K562 (cell line): ENCODE measurements around the gene PTPN20. TPM values are rescaled to one million over a fixed set of nuclear protein-coding genes. Genes with fewer than 3 reads are reported as not detected.

ENCODE experiments used
- ATAC-seq: fragments of 200-7000 bp; cut with Tn5 transposase; 3 replicates; pipeline ENCODE4 v1.9.1; 2020; ENCODE audit warnings: moderate library complexity
- BruUV-seq: library from RNA; stranded (reverse); fragments of 400-500 nt; replicated peaks from 2 replicates; lab custom pipeline; 2021; lab: Mats Ljungman, UMichigan
- CTCF ChIA-PET: fragments of 300-600 bp; formaldehyde crosslinking; extraction: SDS; loops from one replicate; lab custom pipeline; 2021; ENCODE audit warnings: low intra/inter-chr PET ratio; lab: Yijun Ruan, JAX
- POLR2A ChIA-PET: fragments of 300-600, 350-650 bp; sonication (Branson Sonifier 250); formaldehyde crosslinking; extraction: SDS; loops from one replicate; lab custom pipeline; 2021; ENCODE audit warnings: antibody characterized with exemption, inconsistent platforms; lab: Yijun Ruan, JAX
- DNase-seq, 4 experiments: peaks; one replicate each; pipeline versions ENCODE4 v3.0.0 to v3.0.0-alpha.2; 2011 to 2018; ENCODE audit warnings: low spot score in 3 of 4, mixed read lengths in 3 of 4; ENCODE audit errors: extremely low read depth in 1 of 4
- FAIRE-seq: peaks from 2 replicates; lab custom pipeline; 2011; peaks lifted over from hg19 to GRCh38; lab: Jason Lieb, UNC
- H2AFZ ChIP-seq: 2 replicates; pipeline ENCODE4 v1.6.0; 2011; ENCODE audit warnings: low read depth, low read length, control low read depth, inconsistent platforms
- H3K27ac ChIP-seq: fragments of 200-600 bp; 3 replicates; pipeline ENCODE4 v1.8.0; 2011; ENCODE audit warnings: low read depth, mild to moderate bottlenecking, control low read depth, inconsistent platforms, low read length, moderate library complexity, mixed read lengths; ENCODE audit errors: extremely low read depth
- H3K27me3 ChIP-seq, 2 experiments: fragments of 300-600 bp in 1 of 2; 2 replicates in 1 of 2; 3 replicates in 1 of 2; pipeline versions ENCODE4 v1.6.0 to v1.8.0; 2011; ENCODE audit warnings: inconsistent platforms in 2 of 2, low read length in 2 of 2, mild to moderate bottlenecking in 1 of 2, mixed read lengths in 1 of 2, moderate library complexity in 1 of 2; ENCODE audit not compliant: control insufficient read depth in 2 of 2, insufficient read depth in 2 of 2
- H3K36me3 ChIP-seq: fragments of 300-600 bp; 3 replicates; pipeline ENCODE4 v1.8.0; 2011; ENCODE audit warnings: mild to moderate bottlenecking, low read length, inconsistent platforms; ENCODE audit not compliant: control insufficient read depth, insufficient read depth
- H3K4me1 ChIP-seq, 2 experiments: fragments of 200-600 bp in 1 of 2; replicated peaks in 1 of 2; 2 replicates in 1 of 2; 3 replicates in 1 of 2; pipeline versions ENCODE4 v1.5.1 to v1.8.0; 2011; ENCODE audit warnings: inconsistent platforms in 2 of 2, low read length in 2 of 2, mild to moderate bottlenecking in 1 of 2, mixed read lengths in 1 of 2, moderate library complexity in 1 of 2; ENCODE audit not compliant: control insufficient read depth in 2 of 2, insufficient read depth in 2 of 2
- H3K4me2 ChIP-seq: 2 replicates; pipeline ENCODE4 v1.6.1; 2011; ENCODE audit warnings: low read length, control low read depth, inconsistent platforms, mixed read lengths; ENCODE audit not compliant: insufficient read depth
- H3K4me3 ChIP-seq: fragments of 200-600 bp; sonication (generic), shearing (Covaris generic); 2 replicates; pipeline ENCODE4 v1.5.1; 2016; ENCODE audit warnings: control low read depth, inconsistent platforms
- H3K79me2 ChIP-seq: fragments of 200-600 bp; 3 replicates; pipeline ENCODE4 v1.8.0; 2011; ENCODE audit warnings: low read length, inconsistent platforms; ENCODE audit not compliant: control insufficient read depth, insufficient read depth
- H3K9ac ChIP-seq, 2 experiments: 2 replicates each; pipeline versions ENCODE4 v1.6.0 to v1.6.1; 2011; ENCODE audit warnings: low read depth in 2 of 2, low read length in 2 of 2, control low read depth in 1 of 2, inconsistent platforms in 1 of 2, mild to moderate bottlenecking in 1 of 2, mixed read lengths in 1 of 2; ENCODE audit not compliant: insufficient read depth in 1 of 2
- H3K9me1 ChIP-seq: one replicate; pipeline ENCODE4 v1.6.0; 2011; ENCODE audit warnings: inconsistent platforms, mild to moderate bottlenecking, low read length, moderate library complexity; ENCODE audit not compliant: control insufficient read depth, insufficient read depth
- H3K9me3 ChIP-seq: replicated peaks from 2 replicates; pipeline ENCODE4 v1.5.1; 2011; ENCODE audit warnings: low read depth, low read length, inconsistent platforms; ENCODE audit not compliant: control insufficient read depth, insufficient read depth
- H4K20me1 ChIP-seq: replicated peaks from 2 replicates; pipeline ENCODE4 v1.6.1; 2011; ENCODE audit warnings: low read length, inconsistent platforms, mixed read lengths; ENCODE audit not compliant: control insufficient read depth, insufficient read depth
- E4F1 ChIP-seq: fragments of 250-450 bp; sonication (Bioruptor Pico); IDR thresholded peaks from 2 replicates; pipeline ENCODE4 v1.5.0; 2021; ENCODE audit warnings: mild to moderate bottlenecking, borderline replicate concordance
- HINFP ChIP-seq: fragments of 450-650 bp; conservative IDR thresholded peaks from 2 replicates; pipeline ENCODE4 v1.6.1; 2016; ENCODE audit warnings: missing genetic modification characterization, low read depth, mild to moderate bottlenecking, control low read depth, missing compliant biosample characterization
- HMG20A ChIP-seq: fragments of 450-650 bp; formaldehyde crosslinking; conservative IDR thresholded peaks from 2 replicates; pipeline ENCODE4 v1.4.0; 2020; ENCODE audit warnings: mild to moderate bottlenecking, mixed read lengths
- MEIS2 ChIP-seq: fragments of 450-650 bp; IDR thresholded peaks from 2 replicates; pipeline ENCODE4 v1.6.1; 2014; ENCODE audit warnings: mild to moderate bottlenecking; ENCODE audit not compliant: partially characterized antibody
- RFX5 ChIP-seq: IDR thresholded peaks from 2 replicates; pipeline ENCODE4 v1.6.1; 2011; ENCODE audit warnings: low read depth, mild to moderate bottlenecking, improper control_type of control experiment, low read length
- ZFP91 ChIP-seq: sonication (generic); formaldehyde crosslinking; IDR thresholded peaks from 2 replicates; pipeline ENCODE4 v1.8.0; 2022; ENCODE audit warnings: mild to moderate bottlenecking, missing genetic modification reagents
- ZNF507 ChIP-seq: conservative IDR thresholded peaks from 2 replicates; pipeline ENCODE4 v1.6.1; 2017; ENCODE audit warnings: missing genetic modification characterization, missing compliant biosample characterization
- ZNF778 ChIP-seq: fragments of 450-650 bp; formaldehyde crosslinking; IDR thresholded peaks from 2 replicates; pipeline ENCODE4 v1.4.0; 2020; ENCODE audit warnings: mild to moderate bottlenecking, moderate library complexity
- WGBS: fragments of 100-300 bp; shearing (Covaris generic); methylation state at CpG from one replicate; pipeline ENCODE4 v1.1.6; 2016; ENCODE audit warnings: low coverage, mixed read lengths; ENCODE audit not compliant: insufficient coverage; ENCODE audit errors: missing lambda C conversion rate; 5-methylcytosine and 5-hydroxymethylcytosine counted together
- in situ Hi-C: fragments of 300-500 bp; cut with MboI; formaldehyde crosslinking; loops from 4 replicates; pipeline ENCODE4 v1.15.0; 2018; ENCODE audit warnings: inconsistent platforms, mixed read lengths
- intact Hi-C: fragments of 100-400 bp; cut with micrococcal nuclease; formaldehyde crosslinking; loops from 2 replicates; pipeline ENCODE4 v1.14.2; 2022
- polyA plus RNA-seq, 8 experiments: library from polyadenylated mRNA; depleted of rRNA in 4 of 8; stranded (reverse) in 5 of 8; unstranded in 3 of 8; fragments of >200 nt; fragmentation: Nextera tagmentation in 2 of 8; fragmentation: Illumina TruSeq in 1 of 8; extraction: Ambion mirVana in 2 of 8; extraction: Trizol in 1 of 8; gene quantifications; 2 replicates each; pipeline versions ENCODE4 v1.2.1 to v1.2.3, GENCODE V29; 2011 to 2014; ENCODE audit warnings: inconsistent platforms in 1 of 8, missing spikeins in 1 of 8
- total RNA-seq, 7 experiments: library from RNA; depleted of rRNA in 6 of 7; stranded (reverse); fragments of >200 nt in 6 of 7; fragmentation: Illumina TruSeq in 2 of 7; extraction: Trizol in 2 of 7; gene quantifications; 2 replicates each; pipeline versions ENCODE4 v1.2.1 to v1.2.3, GENCODE V29; 2011 to 2021; ENCODE audit warnings: low replicate concordance in 1 of 7

PTPN20 gene
- total and polyA plus RNA-seq, 9 of the 15 experiments (the other 6 are each of a cell fraction or from before 2014, with no cell fraction given) = 0.03 to 0.18 (median 0.10) TPM; not detected in 6

DNA sequence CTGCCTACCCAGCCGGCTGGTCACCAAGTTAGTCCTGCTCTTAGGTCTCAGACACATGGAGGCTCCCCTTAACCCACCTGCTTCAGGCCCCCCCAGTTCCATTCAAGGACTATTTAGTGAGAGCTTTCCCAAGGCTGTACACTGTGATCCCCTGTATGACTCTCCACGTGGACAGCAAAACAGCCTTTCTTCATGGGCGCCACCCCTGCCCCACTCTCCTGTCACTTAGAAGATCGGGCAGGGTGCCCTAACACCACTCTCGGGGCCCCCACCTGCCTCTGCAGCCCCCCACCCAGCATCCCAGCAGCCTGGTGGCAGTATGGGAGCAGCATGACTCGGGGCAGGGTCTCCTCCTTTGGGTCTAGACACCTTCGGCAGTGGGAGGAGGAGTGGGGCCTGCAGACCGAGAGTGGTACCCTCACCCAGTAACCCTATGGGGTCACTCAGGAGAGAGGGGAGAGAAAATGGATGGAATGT, 116.6 kb downstream of the PTPN20 start:
- no peaks in the 10 kb centered on the region for H3K79me2 ChIP-seq
- 2% methylated on average over 7 of the region's 8 CpGs for WGBS
- CTCF ChIA-PET = no interaction called here
- H4K20me1 ChIP-seq = peaks cover 11% of the 10 kb centered on the region
- no peak for FAIRE-seq
- 0 out of 5 replicates have a peak, but pooled peaks cover 0 to under 1% of the 10 kb centered on the region in 2 experiments for H3K4me1 ChIP-seq
- H2AFZ ChIP-seq = no peak overlapping the region
- no peaks in the 10 kb centered on the region for H3K36me3 ChIP-seq
- H3K9me1 ChIP-seq = peaks cover 2% of the 10 kb centered on the region
- in situ Hi-C loops = no loop called here
- H3K4me3 ChIP-seq = no peak overlapping the region
- no peak for DNase-seq
- intact Hi-C loops = no loop called here
- H3K27me3 ChIP-seq = peaks cover 3 to 37% of the 10 kb centered on the region in 2 experiments; a peak in 3 of 5 replicates
- H3K4me2 ChIP-seq = no peak overlapping the region
- H3K9ac ChIP-seq = no peak overlapping the region
- ATAC-seq = no peak
- no peaks in the 10 kb centered on the region for H3K9me3 ChIP-seq
- no peak for TF ChIP-seq ZNF778 (CRISPR knock-in tag)
- H3K27ac ChIP-seq = no peak overlapping the region
- POLR2A ChIA-PET = interaction anchor here (1.2 kb wide), 1 partner anchor 18 kb away, joined by 4 read pairs; no protein-coding TSS in a partner anchor
- no TSS peak for BruUV-seq

DNA sequence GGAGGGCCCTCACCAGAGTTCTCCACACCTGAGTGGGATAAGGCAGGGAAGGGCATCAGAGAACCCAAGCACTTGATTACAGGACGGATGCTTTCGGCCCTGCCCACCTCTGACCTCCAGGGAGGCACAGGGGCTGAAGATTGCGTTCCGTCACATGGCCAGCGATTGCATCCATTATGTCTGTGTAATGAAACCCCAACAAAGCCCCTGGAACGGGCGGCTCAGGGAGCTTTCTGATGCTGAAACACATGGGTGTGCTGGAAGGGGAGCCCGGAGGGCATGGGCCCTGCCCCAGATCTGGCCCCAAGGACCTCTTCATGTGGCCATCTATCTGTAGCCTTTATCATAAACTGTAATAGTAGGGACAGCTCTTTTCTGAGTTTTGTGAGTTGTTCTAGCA, 117.2 kb downstream of the PTPN20 start:
- Histone ChIP-seq H3K27me3 (peaks cover 6 to 40% of the 10 kb centered on the region in 2 experiments; a peak in 3 of 5 replicates), H3K4me2 (no peak overlapping the region), H3K27ac (no peak overlapping the region), H3K9ac (no peak overlapping the region), H3K4me3 (no peak overlapping the region), H3K9me1 (peaks cover 6% of the 10 kb centered on the region), H3K36me3 (no peaks in the 10 kb centered on the region), H3K9me3 (no peaks in the 10 kb centered on the region), H3K4me1 (no peaks in the 10 kb centered on the region), H4K20me1 (peaks cover 15% of the 10 kb centered on the region), H3K79me2 (no peaks in the 10 kb centered on the region), H2AFZ (no peak overlapping the region)
- CTCF ChIA-PET = no interaction called here
- DNase-seq = no peak
- intact Hi-C loops (no loop called here), in situ Hi-C loops (no loop called here)
- no peak for FAIRE-seq
- WGBS = 5% methylated on average over 8 of the region's 8 CpGs
- BruUV-seq = no TSS peak
- no peak for TF ChIP-seq HMG20A (CRISPR knock-in tag)
- no peak for TF ChIP-seq E4F1 (CRISPR knock-in tag)
- TF ChIP-seq MEIS2 = no peak
- TF ChIP-seq ZNF507 (tag) = no peak
- TF ChIP-seq ZFP91 = no peak
- no peak for TF ChIP-seq HINFP
- TF ChIP-seq RFX5 = no peak
- no peak for ATAC-seq
- POLR2A ChIA-PET = no interaction called here
